ENCODE results near the gene GNAO1.

Gene GNAO1

GRCh38 chr16:56257239-56257638 is 66.0 kb downstream of the GNAO1 start:
- H3K27me3 ChIP-seq (replicated peaks; ENCODE audit: insufficient read depth, low read length), result no peaks in the 10 kb centered on the region
- H3K4me1 ChIP-seq (ENCODE audit: low read length), result no peaks in the 10 kb centered on the region
- TF ChIP-seq, protein P1, sequence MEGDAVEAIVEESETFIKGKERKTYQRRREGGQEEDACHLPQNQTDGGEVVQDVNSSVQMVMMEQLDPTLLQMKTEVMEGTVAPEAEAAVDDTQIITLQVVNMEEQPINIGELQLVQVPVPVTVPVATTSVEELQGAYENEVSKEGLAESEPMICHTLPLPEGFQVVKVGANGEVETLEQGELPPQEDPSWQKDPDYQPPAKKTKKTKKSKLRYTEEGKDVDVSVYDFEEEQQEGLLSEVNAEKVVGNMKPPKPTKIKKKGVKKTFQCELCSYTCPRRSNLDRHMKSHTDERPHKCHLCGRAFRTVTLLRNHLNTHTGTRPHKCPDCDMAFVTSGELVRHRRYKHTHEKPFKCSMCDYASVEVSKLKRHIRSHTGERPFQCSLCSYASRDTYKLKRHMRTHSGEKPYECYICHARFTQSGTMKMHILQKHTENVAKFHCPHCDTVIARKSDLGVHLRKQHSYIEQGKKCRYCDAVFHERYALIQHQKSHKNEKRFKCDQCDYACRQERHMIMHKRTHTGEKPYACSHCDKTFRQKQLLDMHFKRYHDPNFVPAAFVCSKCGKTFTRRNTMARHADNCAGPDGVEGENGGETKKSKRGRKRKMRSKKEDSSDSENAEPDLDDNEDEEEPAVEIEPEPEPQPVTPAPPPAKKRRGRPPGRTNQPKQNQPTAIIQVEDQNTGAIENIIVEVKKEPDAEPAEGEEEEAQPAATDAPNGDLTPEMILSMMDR (IDR thresholded peaks at IDR 0.05; ENCODE audit: low read length), result no peak
- TF ChIP-seq EZH2 (optimal IDR thresholded peaks at IDR 0.05; ENCODE audit: low read depth, low read length) (no peak), EZH2phosphoT487 (IDR thresholded peaks at IDR 0.05; ENCODE audit: low read length) (no peak)
- H3K9me3 ChIP-seq (replicated peaks; ENCODE audit: insufficient read depth, low read length), result no peaks in the 10 kb centered on the region
- no peaks in the 10 kb centered on the region for H3K9me2 ChIP-seq (replicated peaks; ENCODE audit: insufficient read depth, low read length)
- H3K4me3 ChIP-seq (ENCODE audit: low read length), result no peak overlapping the region
- H3K27ac ChIP-seq (ENCODE audit: low read length), result no peak overlapping the region
- H3K36me3 ChIP-seq (replicated peaks; ENCODE audit: insufficient read depth, low read length), result no peaks in the 10 kb centered on the region
- no peak overlapping the region for H3K9ac ChIP-seq (ENCODE audit: low read length)
- DNase-seq, result no peak
- H4K20me1 ChIP-seq (ENCODE audit: insufficient read depth, low read length), result no peaks in the 10 kb centered on the region
- no peak overlapping the region for H3K4me2 ChIP-seq (ENCODE audit: low read depth, low read length)
- H3K79me2 ChIP-seq (ENCODE audit: low read length), result no peaks in the 10 kb centered on the region
- H3F3A ChIP-seq (ENCODE audit: insufficient read depth, low read length), result no peaks in the 10 kb centered on the region
- no peak overlapping the region for H2AFZ ChIP-seq (ENCODE audit: low read length)

- no peak for TF ChIP-seq EZH2 (optimal IDR thresholded peaks at IDR 0.05; ENCODE audit: low read depth, low read length)
- no peak overlapping the region for H3K27ac ChIP-seq (ENCODE audit: low read length)
- no peaks in the 10 kb centered on the region for H3K9me3 ChIP-seq (replicated peaks; ENCODE audit: insufficient read depth, low read length)
- H3K4me1 ChIP-seq (ENCODE audit: low read length), result no peaks in the 10 kb centered on the region
- no peak overlapping the region for H3K4me3 ChIP-seq (ENCODE audit: low read length)
- H3K27me3 ChIP-seq (replicated peaks; ENCODE audit: insufficient read depth, low read length), result no peaks in the 10 kb centered on the region
- H3K4me2 ChIP-seq (ENCODE audit: low read depth, low read length), result no peak overlapping the region
- no peak overlapping the region for H2AFZ ChIP-seq (ENCODE audit: low read length)
- no peaks in the 10 kb centered on the region for H3K36me3 ChIP-seq (replicated peaks; ENCODE audit: insufficient read depth, low read length)
- no peaks in the 10 kb centered on the region for H3K9me2 ChIP-seq (replicated peaks; ENCODE audit: insufficient read depth, low read length)
- no peaks in the 10 kb centered on the region for H3F3A ChIP-seq (ENCODE audit: insufficient read depth, low read length)
- H3K9ac ChIP-seq (ENCODE audit: low read length), result no peak overlapping the region
- DNase-seq, result no peak
- H3K79me2 ChIP-seq (ENCODE audit: low read length), result no peaks in the 10 kb centered on the region
- H4K20me1 ChIP-seq (ENCODE audit: insufficient read depth, low read length), result no peaks in the 10 kb centered on the region
These were observed 66.5 kb downstream of the GNAO1 start for GRCh38 chr16:56257666-56258342.

GRCh38 chr16:56258508-56259424 is 67.5 kb downstream of the GNAO1 start:
- Histone ChIP-seq H3K9me2 (replicated peaks; ENCODE audit: insufficient read depth, low read length) (no peaks in the 10 kb centered on the region), H4K20me1 (ENCODE audit: insufficient read depth, low read length) (no peaks in the 10 kb centered on the region), H3K27ac (ENCODE audit: low read length) (no peak overlapping the region), H3K4me2 (ENCODE audit: low read depth, low read length) (no peak overlapping the region), H3K79me2 (ENCODE audit: low read length) (no peaks in the 10 kb centered on the region), H3K9ac (ENCODE audit: low read length) (no peak overlapping the region), H3K4me1 (ENCODE audit: low read length) (no peaks in the 10 kb centered on the region), H3K27me3 (replicated peaks; ENCODE audit: insufficient read depth, low read length) (no peaks in the 10 kb centered on the region), H3K4me3 (ENCODE audit: low read length) (no peak overlapping the region), H2AFZ (ENCODE audit: low read length) (no peak overlapping the region), H3F3A (ENCODE audit: insufficient read depth, low read length) (no peaks in the 10 kb centered on the region), H3K9me3 (replicated peaks; ENCODE audit: insufficient read depth, low read length) (no peaks in the 10 kb centered on the region), H3K36me3 (replicated peaks; ENCODE audit: insufficient read depth, low read length) (no peaks in the 10 kb centered on the region)
- TF ChIP-seq EZH2 (optimal IDR thresholded peaks at IDR 0.05; ENCODE audit: low read depth, low read length), result no peak
- TF ChIP-seq EZH2phosphoT487 (IDR thresholded peaks at IDR 0.05; ENCODE audit: low read length), result no peak
- TF ChIP-seq, protein P1 (IDR thresholded peaks at IDR 0.05; ENCODE audit: low read length), result no peak
- DNase-seq, result no peak

Measured in MM.1S (cell line).